Measurements from ENCODE around the gene NR1D2.

NR1D2 gene

DNA sequence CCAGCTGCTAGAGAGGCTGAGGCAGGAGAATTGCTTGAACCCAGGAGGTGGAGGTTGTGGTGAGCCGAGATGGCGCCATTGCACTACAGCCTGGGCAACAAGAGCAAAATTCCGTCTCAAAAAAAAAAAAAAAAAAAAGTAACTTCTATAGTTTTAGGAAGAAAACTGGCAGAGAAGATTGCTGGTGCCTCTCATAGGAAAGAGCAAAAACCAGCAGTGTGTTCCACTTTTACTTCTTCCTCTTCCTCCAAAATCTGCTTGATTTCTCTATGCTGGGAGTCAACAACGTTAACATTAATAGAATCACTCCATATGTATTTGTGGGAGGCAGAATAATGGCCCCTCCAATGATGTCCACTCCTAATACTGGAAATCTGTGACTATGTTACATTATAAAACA is 12.5 kb upstream of the NR1D2 start:
- no peaks in the 10 kb centered on the region for H3K9me3 ChIP-seq (replicated peaks; ENCODE audit: low read length)

DNA sequence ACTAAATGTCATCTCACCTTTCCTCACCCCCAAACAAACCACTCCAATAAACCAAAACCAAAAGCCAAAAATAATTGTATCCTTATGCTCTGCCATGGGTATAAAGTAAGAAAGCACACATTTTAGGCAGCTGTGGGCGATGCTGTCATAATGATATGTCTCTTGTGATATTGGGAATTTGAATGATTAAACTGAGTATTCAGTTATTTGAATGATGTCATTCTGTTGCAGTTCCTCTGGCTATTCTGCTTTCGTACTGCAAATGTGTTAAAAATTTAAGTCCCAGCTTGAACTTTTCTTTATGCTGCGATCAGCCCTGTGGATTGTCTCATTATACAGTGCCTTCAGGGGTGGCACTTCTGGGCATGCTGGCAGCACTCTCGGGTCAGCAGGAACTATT is 10.8 kb upstream of the NR1D2 start:
- Histone ChIP-seq H3K4me3 (ENCODE audit: low read length) (no peak overlapping the region), H3K4me1 (ENCODE audit: control insufficient read depth, insufficient read depth, low read length) (no peaks in the 10 kb centered on the region), H3K9me3 (replicated peaks; ENCODE audit: low read length) (no peaks in the 10 kb centered on the region), H3K27me3 (ENCODE audit: control insufficient read depth, insufficient read depth, low read length) (no peaks in the 10 kb centered on the region), H3K36me3 (ENCODE audit: insufficient read depth, low read length) (no peaks in the 10 kb centered on the region), H3K4me2 (ENCODE audit: low read length) (no peak overlapping the region), H3K9ac (ENCODE audit: low read depth, low read length) (no peak overlapping the region)

More for the DNA sequence above, 12.5 kb upstream of the NR1D2 start:
- Histone ChIP-seq H3K4me1 (ENCODE audit: control insufficient read depth, insufficient read depth, low read length) (peaks cover 3% of the 10 kb centered on the region), H3K4me2 (ENCODE audit: low read length) (no peak overlapping the region), H3K36me3 (ENCODE audit: insufficient read depth, low read length) (no peaks in the 10 kb centered on the region), H3K9ac (ENCODE audit: low read depth, low read length) (no peak overlapping the region), H3K27me3 (ENCODE audit: control insufficient read depth, insufficient read depth, low read length) (no peaks in the 10 kb centered on the region), H3K4me3 (ENCODE audit: low read length) (no peak overlapping the region)

DNA sequence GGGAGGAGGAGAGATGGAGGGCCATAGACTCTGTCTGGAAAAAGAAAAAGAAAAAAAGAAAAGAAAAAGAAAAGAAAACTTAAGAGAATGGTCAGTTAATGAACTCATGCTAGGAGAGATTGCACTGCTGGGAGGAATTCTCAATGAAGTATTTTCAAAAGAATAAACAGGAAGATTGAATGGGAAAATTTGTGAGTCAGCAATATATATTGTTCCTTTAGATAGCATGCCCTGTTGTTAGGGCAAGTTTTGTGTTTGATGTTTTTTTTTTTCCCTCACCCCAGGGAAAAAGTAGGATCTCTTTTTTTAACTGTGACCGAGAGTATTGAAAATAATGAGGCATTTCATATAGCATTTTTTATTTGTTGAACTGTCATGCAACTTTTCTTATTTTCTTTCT is 7.8 kb upstream of the NR1D2 start:
- Histone ChIP-seq H3K9me3 (replicated peaks; ENCODE audit: low read length) (no peaks in the 10 kb centered on the region), H3K27me3 (ENCODE audit: control insufficient read depth, insufficient read depth, low read length) (no peaks in the 10 kb centered on the region), H3K9ac (ENCODE audit: low read depth, low read length) (no peak overlapping the region), H3K4me1 (ENCODE audit: control insufficient read depth, insufficient read depth, low read length) (no peaks in the 10 kb centered on the region), H3K4me3 (ENCODE audit: low read length) (no peak overlapping the region), H3K4me2 (ENCODE audit: low read length) (no peak overlapping the region), H3K36me3 (ENCODE audit: insufficient read depth, low read length) (no peaks in the 10 kb centered on the region)

DNA sequence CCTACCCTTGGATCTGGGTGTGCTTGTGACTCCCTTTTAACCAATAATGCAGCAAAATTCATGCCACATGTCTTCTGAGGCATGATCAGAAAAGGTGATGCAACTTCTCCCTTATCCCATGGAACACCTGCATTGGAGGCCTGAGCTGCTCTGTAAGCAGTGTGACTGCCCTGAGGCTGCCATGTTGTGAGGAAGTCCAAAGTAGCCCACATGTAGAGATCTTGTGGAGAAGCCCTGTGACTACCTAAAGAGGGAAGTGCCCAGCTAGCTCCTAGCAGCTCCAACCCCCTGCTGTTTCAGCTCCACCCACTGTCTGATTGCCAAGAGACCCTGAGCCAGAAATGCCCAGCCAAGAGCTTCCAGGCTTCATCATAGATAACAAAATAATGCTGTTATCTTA is 6.4 kb upstream of the NR1D2 start:
- H3K36me3 ChIP-seq (ENCODE audit: insufficient read depth, low read length) = no peaks in the 10 kb centered on the region
- H3K4me2 ChIP-seq (ENCODE audit: low read length) = no peak overlapping the region
- H3K9ac ChIP-seq (ENCODE audit: low read depth, low read length) = no peak overlapping the region
- H3K4me1 ChIP-seq (ENCODE audit: control insufficient read depth, insufficient read depth, low read length) = no peaks in the 10 kb centered on the region
- no peak overlapping the region for H3K4me3 ChIP-seq (ENCODE audit: low read length)
- peaks cover 3% of the 10 kb centered on the region for H3K27me3 ChIP-seq (ENCODE audit: control insufficient read depth, insufficient read depth, low read length)
- H3K9me3 ChIP-seq (replicated peaks; ENCODE audit: low read length) = no peaks in the 10 kb centered on the region

DNA sequence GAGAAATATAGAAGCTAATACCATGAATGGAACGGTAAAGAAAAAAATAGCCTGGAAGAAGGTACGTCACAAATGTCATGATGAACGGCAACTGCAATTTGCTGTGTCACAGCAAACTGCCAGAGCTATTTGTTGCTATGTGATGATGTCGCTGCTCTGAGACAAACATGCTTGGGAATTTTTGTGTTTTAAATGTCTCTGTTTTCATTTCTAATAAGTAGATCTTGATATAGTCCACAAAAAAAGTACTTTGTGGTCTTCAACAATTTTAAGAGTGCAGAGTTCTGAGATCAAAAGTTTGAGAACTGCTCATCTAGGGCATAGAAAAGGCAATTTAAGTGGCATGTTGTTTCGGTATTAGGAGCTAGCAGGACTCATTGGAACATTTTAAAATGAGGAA is 4.3 kb upstream of the NR1D2 start:
- Histone ChIP-seq H3K4me2 (ENCODE audit: low read length) (no peak overlapping the region), H3K9me3 (replicated peaks; ENCODE audit: low read length) (no peaks in the 10 kb centered on the region), H3K36me3 (ENCODE audit: insufficient read depth, low read length) (no peaks in the 10 kb centered on the region), H3K9ac (ENCODE audit: low read depth, low read length) (no peak overlapping the region), H3K27me3 (ENCODE audit: control insufficient read depth, insufficient read depth, low read length) (peaks cover 11% of the 10 kb centered on the region), H3K4me1 (ENCODE audit: control insufficient read depth, insufficient read depth, low read length) (peaks cover 3% of the 10 kb centered on the region), H3K4me3 (ENCODE audit: low read length) (no peak overlapping the region)

DNA sequence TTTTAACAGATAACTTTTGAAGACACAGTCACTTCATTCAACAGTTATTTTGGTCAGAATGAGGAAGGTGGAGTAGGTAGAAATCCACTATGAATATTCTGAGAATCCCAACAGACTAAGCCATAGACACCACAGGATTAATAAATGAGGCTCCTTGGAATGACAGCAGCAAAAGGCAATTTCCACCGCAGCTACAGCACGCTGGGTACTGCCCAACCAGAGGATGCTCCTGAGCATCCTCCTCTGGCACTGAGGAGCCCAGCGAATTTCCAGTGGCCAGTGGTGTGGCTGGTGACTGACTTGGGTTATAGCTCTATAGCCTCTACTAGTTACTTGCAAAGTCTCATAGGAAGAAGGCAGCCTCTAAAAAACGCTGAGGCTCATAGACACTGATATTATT is 3.6 kb upstream of the NR1D2 start:
- H3K4me2 ChIP-seq (ENCODE audit: low read length) = no peak overlapping the region
- peaks cover 11% of the 10 kb centered on the region for H3K27me3 ChIP-seq (ENCODE audit: control insufficient read depth, insufficient read depth, low read length)
- no peaks in the 10 kb centered on the region for H3K9me3 ChIP-seq (replicated peaks; ENCODE audit: low read length)
- no peaks in the 10 kb centered on the region for H3K36me3 ChIP-seq (ENCODE audit: insufficient read depth, low read length)
- H3K4me1 ChIP-seq (ENCODE audit: control insufficient read depth, insufficient read depth, low read length) = peaks cover 5% of the 10 kb centered on the region
- H3K9ac ChIP-seq (ENCODE audit: low read depth, low read length) = no peak overlapping the region
- H3K4me3 ChIP-seq (ENCODE audit: low read length) = no peak overlapping the region

DNA sequence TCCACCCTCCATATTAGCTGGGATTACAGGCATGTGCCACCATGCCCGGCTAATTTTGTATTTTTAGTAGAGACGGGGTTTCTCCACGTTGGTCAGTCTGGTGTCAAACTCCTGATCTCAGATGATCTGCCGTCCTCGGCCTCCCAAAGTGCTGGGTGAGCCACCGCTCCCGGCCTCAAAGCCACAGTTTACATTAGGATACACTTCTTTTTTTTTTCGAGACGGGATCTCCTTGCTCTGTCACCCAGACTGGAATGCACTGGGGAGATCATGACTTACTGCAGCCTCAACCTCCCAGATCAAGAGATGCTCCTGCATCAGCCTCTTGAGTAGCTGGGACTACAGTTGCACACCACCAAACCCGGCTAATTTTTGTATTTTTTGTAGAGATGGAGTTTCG is 2.5 kb upstream of the NR1D2 start:
- H3K4me2 ChIP-seq (ENCODE audit: low read length) = no peak overlapping the region
- H3K9me3 ChIP-seq (replicated peaks; ENCODE audit: low read length) = no peaks in the 10 kb centered on the region
- H3K4me1 ChIP-seq (ENCODE audit: control insufficient read depth, insufficient read depth, low read length) = peaks cover 15% of the 10 kb centered on the region
- no peak overlapping the region for H3K9ac ChIP-seq (ENCODE audit: low read depth, low read length)
- peaks cover 11% of the 10 kb centered on the region for H3K27me3 ChIP-seq (ENCODE audit: control insufficient read depth, insufficient read depth, low read length)
- H3K4me3 ChIP-seq (ENCODE audit: low read length) = no peak overlapping the region
- H3K36me3 ChIP-seq (ENCODE audit: insufficient read depth, low read length) = no peaks in the 10 kb centered on the region

DNA sequence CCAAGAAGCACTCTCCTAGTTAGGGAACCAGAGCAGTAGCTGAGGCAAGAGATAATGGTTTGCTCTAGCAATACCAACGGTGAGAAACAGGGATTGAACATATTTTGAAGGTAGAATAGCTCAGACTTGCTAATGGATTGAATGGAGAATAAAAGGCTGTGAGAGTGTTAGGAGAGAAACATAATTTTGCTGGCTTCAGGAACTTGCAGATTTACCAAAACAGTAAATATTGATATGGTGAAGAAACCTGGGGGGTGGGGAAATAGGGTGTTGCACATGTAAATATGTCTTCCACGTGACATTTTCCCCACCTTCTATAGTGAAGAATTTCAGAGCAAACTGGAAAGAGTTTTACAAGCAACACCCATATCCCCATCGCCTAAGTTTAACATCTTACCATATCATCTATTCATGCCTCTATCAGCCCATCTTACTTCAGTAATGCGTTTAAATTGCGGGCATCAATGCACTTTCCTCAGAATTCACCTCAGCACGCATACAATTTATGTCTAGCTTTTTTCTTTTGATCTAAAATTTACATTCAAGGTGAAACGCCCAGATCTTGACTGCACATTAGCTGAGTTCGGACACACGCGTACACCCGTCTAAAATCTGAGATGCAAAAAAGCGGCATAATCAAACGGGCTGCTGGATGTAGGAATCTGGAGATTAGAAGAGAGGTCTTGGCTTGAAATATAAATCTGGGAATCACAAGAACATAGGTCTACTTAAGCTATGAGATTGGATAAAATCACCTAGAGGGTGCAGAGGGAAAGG is 891 bp upstream of the NR1D2 start:
- Histone ChIP-seq H3K9ac (ENCODE audit: low read depth, low read length) (peak overlapping the region; percentile 82), H3K4me2 (ENCODE audit: low read length) (peak overlapping the region; percentile 94), H3K9me3 (replicated peaks; ENCODE audit: low read length) (no peaks in the 10 kb centered on the region), H3K4me1 (ENCODE audit: control insufficient read depth, insufficient read depth, low read length) (peaks cover 23% of the 10 kb centered on the region), H3K27me3 (ENCODE audit: control insufficient read depth, insufficient read depth, low read length) (peaks cover 11% of the 10 kb centered on the region), H3K4me3 (ENCODE audit: low read length) (peak overlapping the region; percentile 96), H3K36me3 (ENCODE audit: insufficient read depth, low read length) (no peaks in the 10 kb centered on the region)

DNA sequence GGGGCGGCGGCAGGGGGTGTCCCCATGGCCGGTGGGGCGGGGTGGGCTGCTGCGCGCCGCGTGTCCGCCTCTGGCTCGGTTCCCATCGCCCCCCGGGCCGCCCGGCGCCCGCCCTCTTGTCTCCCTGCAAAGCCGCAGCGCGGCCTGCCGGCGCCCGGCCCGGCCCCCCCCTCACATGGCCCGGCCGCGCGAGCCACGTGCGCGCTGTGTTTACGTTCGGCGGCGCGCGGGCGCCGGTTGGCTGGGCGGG is 502 bp downstream of the NR1D2 start:
- Histone ChIP-seq H3K9ac (ENCODE audit: low read depth, low read length) (peak overlapping the region; percentile 88), H3K4me3 (ENCODE audit: low read length) (peak overlapping the region; percentile 96), H3K27me3 (ENCODE audit: control insufficient read depth, insufficient read depth, low read length) (peaks cover 11% of the 10 kb centered on the region), H3K4me1 (ENCODE audit: control insufficient read depth, insufficient read depth, low read length) (peaks cover 23% of the 10 kb centered on the region), H3K36me3 (ENCODE audit: insufficient read depth, low read length) (no peaks in the 10 kb centered on the region), H3K4me2 (ENCODE audit: low read length) (peak overlapping the region; percentile 94), H3K9me3 (replicated peaks; ENCODE audit: low read length) (no peaks in the 10 kb centered on the region)

DNA sequence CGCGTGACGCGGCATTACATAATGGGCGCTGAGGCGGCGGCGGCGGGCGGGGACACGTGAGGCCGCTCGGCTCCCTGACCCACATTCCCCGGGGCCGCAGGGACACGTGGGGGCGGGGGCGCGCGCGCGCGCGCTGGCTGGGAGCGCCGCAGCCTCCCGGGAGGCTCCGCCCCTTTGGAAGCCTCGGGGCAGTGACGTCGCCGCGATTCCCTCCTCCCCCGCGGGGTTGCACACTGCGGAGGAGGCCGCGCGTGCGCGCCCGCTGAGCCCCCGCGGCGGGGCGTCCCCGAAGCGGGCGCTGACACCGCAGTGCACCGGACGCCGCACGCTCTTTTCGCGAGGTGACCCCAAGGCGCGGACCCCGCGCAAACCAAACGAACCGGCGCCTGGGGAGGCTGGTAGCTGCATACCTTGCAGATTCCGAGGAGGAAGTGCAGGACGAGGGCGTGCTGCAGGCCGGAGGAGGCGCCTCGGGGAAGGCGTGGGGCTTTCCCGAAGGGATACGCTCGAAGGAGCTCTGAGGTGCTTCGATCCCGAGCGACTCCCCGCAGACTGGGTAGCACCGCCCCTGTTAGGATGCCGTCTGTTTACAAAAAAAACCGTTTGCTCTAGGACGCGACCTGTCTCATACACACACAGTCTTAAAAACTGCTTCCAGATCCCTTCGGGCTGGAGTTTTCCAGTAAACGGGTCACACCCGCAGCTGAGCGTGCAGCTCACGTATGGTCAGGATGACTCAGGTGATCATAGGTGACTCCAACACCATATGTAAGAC is 1.0 kb downstream of the NR1D2 start:
- H3K9ac ChIP-seq (ENCODE audit: low read depth, low read length) = peak overlapping the region; percentile 88
- peak overlapping the region; percentile 96 for H3K4me3 ChIP-seq (ENCODE audit: low read length)
- H3K9me3 ChIP-seq (replicated peaks; ENCODE audit: low read length) = no peaks in the 10 kb centered on the region
- no peaks in the 10 kb centered on the region for H3K36me3 ChIP-seq (ENCODE audit: insufficient read depth, low read length)
- H3K4me2 ChIP-seq (ENCODE audit: low read length) = peak overlapping the region; percentile 96
- H3K27me3 ChIP-seq (ENCODE audit: control insufficient read depth, insufficient read depth, low read length) = peaks cover 11% of the 10 kb centered on the region
- H3K4me1 ChIP-seq (ENCODE audit: control insufficient read depth, insufficient read depth, low read length) = peaks cover 23% of the 10 kb centered on the region

DNA sequence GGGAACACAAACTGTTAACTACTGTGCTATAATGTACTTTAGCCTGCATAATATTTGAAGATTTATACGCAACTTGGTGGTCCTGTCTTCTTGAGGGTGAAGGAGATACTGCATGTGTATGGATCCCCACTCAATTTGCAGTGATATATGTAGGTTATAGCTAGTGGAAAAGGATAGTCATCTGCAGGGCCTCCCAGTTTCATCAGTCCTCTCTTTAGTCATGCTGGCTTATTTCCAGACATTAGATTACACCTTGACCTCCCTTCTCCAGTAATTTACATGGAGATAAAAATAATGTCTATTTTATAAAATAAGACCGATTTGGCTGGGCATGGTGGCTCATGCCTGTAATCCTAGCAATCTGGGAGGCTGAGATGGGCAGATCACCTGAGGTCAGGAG is 3.7 kb downstream of the NR1D2 start:
- H3K4me1 ChIP-seq (ENCODE audit: control insufficient read depth, insufficient read depth, low read length) = peaks cover 23% of the 10 kb centered on the region

DNA sequence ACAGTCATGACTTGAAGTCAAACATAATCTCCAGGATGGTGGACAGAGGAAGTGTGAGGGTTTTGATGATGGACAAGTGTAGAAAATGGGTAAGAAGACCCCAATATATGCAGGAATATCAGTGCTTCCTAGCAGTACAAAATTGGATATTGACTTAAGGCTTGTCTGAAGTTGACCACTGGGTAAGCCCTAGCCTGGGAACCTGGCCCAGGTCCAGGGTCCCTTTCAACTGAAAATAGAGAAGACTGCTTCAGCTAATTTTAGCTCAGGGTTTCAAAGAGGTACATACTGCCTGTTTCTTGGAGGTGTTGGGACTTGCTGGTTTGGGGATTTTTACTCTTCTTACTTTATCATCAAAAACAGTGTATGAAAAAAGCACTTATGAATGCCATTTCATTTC is 4.7 kb downstream of the NR1D2 start:
- no peaks in the 10 kb centered on the region for H3K36me3 ChIP-seq (ENCODE audit: insufficient read depth, low read length)
- H3K27me3 ChIP-seq (ENCODE audit: control insufficient read depth, insufficient read depth, low read length) = no peaks in the 10 kb centered on the region
- H3K9me3 ChIP-seq (replicated peaks; ENCODE audit: low read length) = no peaks in the 10 kb centered on the region
- H3K9ac ChIP-seq (ENCODE audit: low read depth, low read length) = no peak overlapping the region
- H3K4me1 ChIP-seq (ENCODE audit: control insufficient read depth, insufficient read depth, low read length) = peaks cover 20% of the 10 kb centered on the region
- no peak overlapping the region for H3K4me2 ChIP-seq (ENCODE audit: low read length)
- no peak overlapping the region for H3K4me3 ChIP-seq (ENCODE audit: low read length)

More for the DNA sequence above, 3.7 kb downstream of the NR1D2 start:
- Histone ChIP-seq H3K9ac (ENCODE audit: low read depth, low read length) (no peak overlapping the region), H3K9me3 (replicated peaks; ENCODE audit: low read length) (no peaks in the 10 kb centered on the region), H3K27me3 (ENCODE audit: control insufficient read depth, insufficient read depth, low read length) (peaks cover 7% of the 10 kb centered on the region), H3K36me3 (ENCODE audit: insufficient read depth, low read length) (no peaks in the 10 kb centered on the region), H3K4me2 (ENCODE audit: low read length) (no peak overlapping the region), H3K4me3 (ENCODE audit: low read length) (no peak overlapping the region)
